HG03039 (cell line): Measurements from ENCODE around the gene LAD1.
A peak's percentile ranks its signal among the peaks of the same experiment; 100 is the strongest.

Experiments used
- ATAC-seq: cut with Tn5 transposase; IDR thresholded peaks from one replicate; pipeline ENCODE4 v1.9.1; 2021; ENCODE audit warnings: mild to moderate bottlenecking, moderate library complexity; ENCODE audit not compliant: unreplicated experiment

Gene LAD1

GRCh38 chr1:201399018-201399351 is at the start of gene LAD1:
Gene LAD1 (minus strand): TSS chr1:201399324. CDS start chr1:201399306, 18 bp downstream.
- no peak for ATAC-seq

GRCh38 chr1:201447903-201448871 is 49.1 kb upstream of the LAD1 start:
- ATAC-seq, result peak; percentile 50

GRCh38 chr1:201445310-201445709 is 46.2 kb upstream of the LAD1 start:
- no peak for ATAC-seq

GRCh38 chr1:201444792-201445191 is 45.7 kb upstream of the LAD1 start:
- no peak for ATAC-seq

- no peak for ATAC-seq
These were observed 44.6 kb upstream of the LAD1 start for GRCh38 chr1:201443747-201444146.

GRCh38 chr1:201436969-201437368 is 37.8 kb upstream of the LAD1 start:
- ATAC-seq, result no peak

GRCh38 chr1:201436393-201436792 is 37.3 kb upstream of the LAD1 start:
- ATAC-seq, result no peak

GRCh38 chr1:201434266-201434665 is 35.1 kb upstream of the LAD1 start:
- ATAC-seq, result no peak

GRCh38 chr1:201433609-201434008 is 34.5 kb upstream of the LAD1 start:
- no peak for ATAC-seq

GRCh38 chr1:201430776-201431175 is 31.7 kb upstream of the LAD1 start:
- no peak for ATAC-seq

GRCh38 chr1:201429736-201430501 is 30.8 kb upstream of the LAD1 start:
- ATAC-seq, result no peak

- no peak for ATAC-seq
These were observed 28.8 kb upstream of the LAD1 start for GRCh38 chr1:201427963-201428362.

- no peak for ATAC-seq
These were observed 27.6 kb upstream of the LAD1 start for GRCh38 chr1:201426479-201427310.

- ATAC-seq, result no peak
These were observed 25.0 kb upstream of the LAD1 start for GRCh38 chr1:201424146-201424545.

- ATAC-seq, result no peak
These were observed 24.5 kb upstream of the LAD1 start for GRCh38 chr1:201423655-201424054.

- no peak for ATAC-seq
These were observed 23.4 kb upstream of the LAD1 start for GRCh38 chr1:201422436-201423030.

GRCh38 chr1:201422026-201422425 is 22.9 kb upstream of the LAD1 start:
- no peak for ATAC-seq

GRCh38 chr1:201421041-201421440 is 21.9 kb upstream of the LAD1 start:
- no peak for ATAC-seq

- no peak for ATAC-seq
These were observed 21.5 kb upstream of the LAD1 start for GRCh38 chr1:201420608-201421002.

- no peak for ATAC-seq
These were observed 20.9 kb upstream of the LAD1 start for GRCh38 chr1:201419746-201420607.
